DND-41 (cell line): ENCODE measurements around the gene CACNA1E.

ENCODE experiments used
- ATAC-seq: fragments of 200-7000 bp; cut with Tn5 transposase; 3 replicates; pipeline ENCODE4 v1.9.1; 2021; ENCODE audit warnings: low read depth; ENCODE audit not compliant: insufficient read depth
- DNase-seq: peaks from one replicate; pipeline ENCODE4 v3.0.0-alpha.2; 2020
- H2AFZ ChIP-seq: 2 replicates; pipeline ENCODE4 v1.6.0; 2012; ENCODE audit warnings: low read depth, low read length
- H3K27ac ChIP-seq: 2 replicates; pipeline ENCODE4 v1.5.1; 2012; ENCODE audit warnings: low read length, inconsistent platforms
- H3K27me3 ChIP-seq: fragments of 200-600 bp; sonication (generic); 2 replicates; pipeline ENCODE4 v1.6.0; 2012; ENCODE audit warnings: low read length, mild to moderate bottlenecking, inconsistent platforms; ENCODE audit not compliant: insufficient read depth, poor library complexity
- H3K36me3 ChIP-seq: 2 replicates; pipeline ENCODE4 v1.5.1; 2012; ENCODE audit warnings: low read length, inconsistent platforms; ENCODE audit not compliant: insufficient read depth
- H3K4me1 ChIP-seq: 2 replicates; pipeline ENCODE4 v1.5.1; 2012; ENCODE audit warnings: mild to moderate bottlenecking, low read length; ENCODE audit not compliant: insufficient read depth
- H3K4me2 ChIP-seq: 2 replicates; pipeline ENCODE4 v1.6.0; 2012; ENCODE audit warnings: mild to moderate bottlenecking, moderate library complexity, low read length, inconsistent platforms; ENCODE audit not compliant: insufficient read depth
- H3K4me3 ChIP-seq, 2 experiments: fragments of 200-600 bp in 1 of 2; shearing (Covaris generic) in 1 of 2; 2 replicates each; pipeline ENCODE4 v1.5.1; 2012 to 2016; ENCODE audit warnings: inconsistent platforms in 2 of 2, low read length in 2 of 2, mild to moderate bottlenecking in 2 of 2, low read depth in 1 of 2, moderate library complexity in 1 of 2
- H3K79me2 ChIP-seq: 2 replicates; pipeline ENCODE4 v1.6.0; 2012; ENCODE audit warnings: low read length, inconsistent platforms; ENCODE audit not compliant: insufficient read depth
- H3K9ac ChIP-seq: 2 replicates; pipeline ENCODE4 v1.6.0; 2012; ENCODE audit warnings: low read depth, mild to moderate bottlenecking, inconsistent platforms, low read length, moderate library complexity
- H3K9me3 ChIP-seq: 2 replicates; pipeline ENCODE4 v1.5.1; 2012; ENCODE audit warnings: low read length, moderate library complexity, mild to moderate bottlenecking, inconsistent platforms; ENCODE audit not compliant: insufficient read depth, severe bottlenecking
- H4K20me1 ChIP-seq: 2 replicates; pipeline ENCODE4 v1.6.0; 2012; ENCODE audit warnings: low read length; ENCODE audit not compliant: insufficient read depth
- CTCF ChIP-seq: IDR thresholded peaks from 2 replicates; pipeline ENCODE4 v1.5.1; 2012; ENCODE audit warnings: borderline replicate concordance, low read length, moderate library complexity, mild to moderate bottlenecking; ENCODE audit not compliant: poor library complexity, severe bottlenecking; ENCODE audit errors: extremely low read depth
- EZH2 ChIP-seq: IDR thresholded peaks from 3 replicates; pipeline ENCODE4 v1.6.1; 2012; ENCODE audit warnings: borderline replicate concordance, low read depth, mild to moderate bottlenecking, moderate library complexity, low read length, inconsistent platforms; ENCODE audit not compliant: severe bottlenecking

Gene CACNA1E

GRCh38 chr1:181445436-181445835 is 37.9 kb upstream of the CACNA1E start:
- Histone ChIP-seq H3K9me3 (no peaks in the 10 kb centered on the region), H3K27ac (no peak overlapping the region), H3K4me2 (no peak overlapping the region), H3K36me3 (no peaks in the 10 kb centered on the region), H3K4me3 (no peak overlapping the region), H3K79me2 (no peaks in the 10 kb centered on the region), H3K4me1 (no peaks in the 10 kb centered on the region), H3K27me3 (no peaks in the 10 kb centered on the region), H2AFZ (no peak overlapping the region), H3K9ac (no peak overlapping the region), H4K20me1 (no peaks in the 10 kb centered on the region)
- DNase-seq (no peak), ATAC-seq (no peak)
- TF ChIP-seq EZH2 (no peak), CTCF (no peak)

GRCh38 chr1:181448461-181448860 is 34.9 kb upstream of the CACNA1E start:
- no peaks in the 10 kb centered on the region for H4K20me1 ChIP-seq
- TF ChIP-seq EZH2 (no peak), CTCF (no peak)
- ATAC-seq = no peak
- no peaks in the 10 kb centered on the region for H3K79me2 ChIP-seq
- no peak overlapping the region for H3K9ac ChIP-seq
- no peaks in the 10 kb centered on the region for H3K9me3 ChIP-seq
- no peak overlapping the region for H3K27ac ChIP-seq
- H3K4me1 ChIP-seq = no peaks in the 10 kb centered on the region
- no peaks in the 10 kb centered on the region for H3K27me3 ChIP-seq
- no peak overlapping the region for H2AFZ ChIP-seq
- no peaks in the 10 kb centered on the region for H3K36me3 ChIP-seq
- H3K4me3 ChIP-seq = no peak overlapping the region
- no peak overlapping the region for H3K4me2 ChIP-seq
- no peak for DNase-seq

- no peak for TF ChIP-seq EZH2
- no peak for TF ChIP-seq CTCF
- Histone ChIP-seq H3K36me3 (no peaks in the 10 kb centered on the region), H3K4me1 (no peaks in the 10 kb centered on the region), H3K79me2 (no peaks in the 10 kb centered on the region), H3K9me3 (peaks cover 3% of the 10 kb centered on the region), H3K27ac (no peak overlapping the region), H2AFZ (no peak overlapping the region), H3K4me2 (no peak overlapping the region), H3K4me3 (no peak overlapping the region), H4K20me1 (no peaks in the 10 kb centered on the region), H3K27me3 (peaks cover 3% of the 10 kb centered on the region), H3K9ac (no peak overlapping the region)
- ATAC-seq (no peak), DNase-seq (no peak)
Measured at GRCh38 chr1:181451661-181452230, 31.6 kb upstream of the CACNA1E start.

- H3K36me3 ChIP-seq = no peaks in the 10 kb centered on the region
- H3K4me2 ChIP-seq = no peak overlapping the region
- no peak overlapping the region for H3K27ac ChIP-seq
- H4K20me1 ChIP-seq = no peaks in the 10 kb centered on the region
- H3K9ac ChIP-seq = no peak overlapping the region
- DNase-seq (no peak), ATAC-seq (no peak)
- no peaks in the 10 kb centered on the region for H3K79me2 ChIP-seq
- peaks cover 3% of the 10 kb centered on the region for H3K27me3 ChIP-seq
- peaks cover 3% of the 10 kb centered on the region for H3K9me3 ChIP-seq
- H3K4me1 ChIP-seq = no peaks in the 10 kb centered on the region
- H2AFZ ChIP-seq = no peak overlapping the region
- H3K4me3 ChIP-seq = no peak overlapping the region
- TF ChIP-seq CTCF = no peak
- no peak for TF ChIP-seq EZH2
Measured at GRCh38 chr1:181452746-181453145, 30.6 kb upstream of the CACNA1E start.
